GF-D8 (cell line): ENCODE measurements around the gene PRTFDC1.

Experiments used
- DNase-seq: peaks from one replicate; lab custom pipeline; 2025; lab: John Stamatoyannopoulos, UW

PRTFDC1 gene

DNA sequence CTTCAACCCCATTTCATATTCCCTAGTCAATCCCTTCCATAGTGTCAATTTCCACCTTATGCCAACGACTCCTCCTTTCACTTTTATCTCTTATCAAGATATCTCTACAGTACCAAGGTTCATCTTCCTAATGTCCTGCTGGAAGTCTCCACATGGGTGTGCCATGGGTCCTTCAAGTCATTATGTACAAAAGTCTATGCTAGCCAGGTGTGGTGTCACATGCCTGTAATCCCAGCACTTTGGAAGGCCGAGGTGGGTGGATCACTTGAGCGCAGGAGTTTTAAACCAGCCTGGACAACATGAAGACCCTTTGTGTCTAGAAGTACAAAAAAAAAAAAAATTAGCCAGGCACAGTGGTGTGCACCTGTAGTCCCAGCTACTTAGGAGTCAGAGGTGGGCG lies 47.6 kb downstream of the PRTFDC1 start:
- DNase-seq, result no peak

GRCh38 chr10:24902400-24902728 lies 50.0 kb downstream of the PRTFDC1 start:
- no peak for DNase-seq

DNA sequence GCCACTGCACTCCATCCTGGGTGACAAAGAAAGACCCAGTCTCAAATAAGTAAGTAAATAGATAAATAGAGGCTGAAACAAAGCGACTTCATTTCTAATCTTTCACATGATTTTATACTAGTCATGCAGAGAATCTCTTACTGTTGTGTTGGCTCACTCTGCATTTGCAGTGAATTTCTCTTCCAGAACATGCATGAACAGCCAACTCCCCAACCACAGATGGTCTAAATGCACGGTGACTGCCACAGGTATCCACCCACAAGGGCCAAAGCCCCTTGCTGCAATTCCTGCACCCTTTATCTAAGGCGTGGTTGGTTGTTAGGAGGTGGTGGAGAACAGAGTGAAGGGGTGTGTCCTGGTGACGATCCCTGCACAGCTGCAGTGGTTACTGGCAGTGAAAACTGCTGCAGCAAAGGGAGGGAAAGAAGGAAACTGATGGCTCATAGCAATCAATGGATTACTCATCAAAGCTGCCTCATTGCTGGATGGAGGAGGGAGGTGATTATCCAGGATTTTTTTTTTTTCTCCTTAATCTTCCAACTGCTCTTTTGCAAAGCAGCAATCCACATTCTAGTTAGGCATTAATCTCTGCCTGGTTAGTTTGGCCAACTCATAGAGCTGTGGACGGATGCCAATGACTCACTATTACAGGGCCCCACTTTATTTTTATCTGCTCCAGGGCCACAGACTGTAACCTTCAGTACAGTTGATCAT lies 50.6 kb downstream of the PRTFDC1 start:
- DNase-seq, result no peak

GRCh38 chr10:24900888-24901685 lies 51.3 kb downstream of the PRTFDC1 start:
- DNase-seq, result no peak

DNA sequence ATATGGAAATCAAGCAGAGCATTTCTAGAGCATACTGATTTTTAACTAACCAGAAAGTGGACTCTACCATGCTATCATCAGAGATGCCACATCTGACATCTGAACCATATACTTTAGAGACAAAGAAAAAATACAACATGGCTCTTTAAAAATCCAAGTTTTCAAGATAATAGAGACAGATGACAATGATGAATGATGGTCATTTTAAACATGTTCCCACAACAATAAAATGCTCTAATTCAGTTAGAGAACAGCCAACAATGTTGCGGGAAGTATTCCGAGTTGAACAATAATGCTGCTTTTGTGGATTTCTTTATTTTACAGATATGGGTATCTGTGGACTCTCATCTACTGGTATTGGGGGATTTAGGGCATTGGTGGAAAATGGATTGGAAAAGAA lies 52.8 kb downstream of the PRTFDC1 start:
- no peak for DNase-seq

DNA sequence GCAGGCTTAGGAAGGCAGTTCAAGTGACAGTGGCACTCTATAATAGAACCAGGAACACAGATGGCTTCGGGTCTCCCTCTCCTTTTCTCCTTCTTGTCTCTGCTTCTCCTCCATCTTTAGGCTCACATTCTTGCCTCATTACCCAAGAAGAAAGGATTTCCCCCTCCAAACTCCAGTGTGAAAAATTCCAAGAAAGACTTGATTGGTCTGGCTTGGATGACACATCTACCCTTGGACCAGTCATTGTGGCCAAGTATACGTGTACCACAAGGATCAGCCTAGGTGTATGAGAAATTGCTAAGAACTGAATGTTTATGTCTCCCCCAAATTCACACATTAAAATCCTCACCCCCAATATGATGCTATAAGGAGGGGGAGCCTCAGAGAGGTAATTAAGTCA lies 53.9 kb downstream of the PRTFDC1 start:
- no peak for DNase-seq

- no peak for DNase-seq
Measured at GRCh38 chr10:24897326-24897926, 55.0 kb downstream of the PRTFDC1 start.

- DNase-seq, result no peak
Measured at GRCh38 chr10:24894728-24895127, 57.7 kb downstream of the PRTFDC1 start.

GRCh38 chr10:24894309-24894708 lies 58.1 kb downstream of the PRTFDC1 start:
- no peak for DNase-seq

DNA sequence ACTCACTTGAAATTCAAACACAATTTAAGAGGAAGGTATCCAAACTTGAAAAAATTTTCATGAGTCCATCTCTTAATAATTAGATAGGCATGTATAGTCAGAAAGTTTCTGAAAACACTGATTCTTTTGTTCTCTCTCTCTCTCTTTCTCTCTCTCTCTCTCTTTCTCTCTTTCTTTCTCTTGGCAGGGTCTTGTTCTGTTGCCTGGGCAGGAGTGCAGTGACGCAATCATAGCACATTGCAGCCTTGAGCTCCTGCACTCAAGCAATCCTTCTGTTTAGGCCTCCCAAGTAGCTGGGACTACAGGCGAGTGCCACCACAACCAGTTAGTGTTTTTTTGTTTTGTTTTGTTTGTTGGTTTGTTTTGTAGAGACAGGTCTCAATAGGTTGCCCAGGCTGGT lies 59.3 kb downstream of the PRTFDC1 start:
- DNase-seq, result no peak

GRCh38 chr10:24891823-24892222 lies 60.6 kb downstream of the PRTFDC1 start:
- no peak for DNase-seq

DNA sequence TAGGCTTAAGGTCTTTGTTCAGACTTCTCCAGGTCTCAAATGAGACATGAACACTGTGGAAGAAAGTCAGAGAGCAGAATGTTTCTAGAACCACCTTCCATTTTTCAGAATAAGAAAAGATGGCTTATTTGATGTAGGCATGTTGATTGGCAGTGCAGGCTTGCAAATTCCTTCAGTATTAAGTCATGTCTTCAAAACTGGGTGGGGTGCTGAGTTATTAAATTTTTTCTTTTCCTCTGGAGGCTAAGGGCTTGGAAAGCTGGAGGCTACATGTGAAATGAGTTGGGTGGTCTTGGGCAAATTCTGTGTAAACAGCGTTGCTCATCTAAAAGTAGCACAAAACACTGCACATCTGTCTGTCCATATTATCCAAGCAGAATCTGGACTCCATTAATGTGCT lies 62.8 kb downstream of the PRTFDC1 start:
- no peak for DNase-seq

- DNase-seq, result no peak
Measured at GRCh38 chr10:24887855-24888231, 64.6 kb downstream of the PRTFDC1 start.

- no peak for DNase-seq
Measured at GRCh38 chr10:24886290-24886680, 66.1 kb downstream of the PRTFDC1 start.

DNA sequence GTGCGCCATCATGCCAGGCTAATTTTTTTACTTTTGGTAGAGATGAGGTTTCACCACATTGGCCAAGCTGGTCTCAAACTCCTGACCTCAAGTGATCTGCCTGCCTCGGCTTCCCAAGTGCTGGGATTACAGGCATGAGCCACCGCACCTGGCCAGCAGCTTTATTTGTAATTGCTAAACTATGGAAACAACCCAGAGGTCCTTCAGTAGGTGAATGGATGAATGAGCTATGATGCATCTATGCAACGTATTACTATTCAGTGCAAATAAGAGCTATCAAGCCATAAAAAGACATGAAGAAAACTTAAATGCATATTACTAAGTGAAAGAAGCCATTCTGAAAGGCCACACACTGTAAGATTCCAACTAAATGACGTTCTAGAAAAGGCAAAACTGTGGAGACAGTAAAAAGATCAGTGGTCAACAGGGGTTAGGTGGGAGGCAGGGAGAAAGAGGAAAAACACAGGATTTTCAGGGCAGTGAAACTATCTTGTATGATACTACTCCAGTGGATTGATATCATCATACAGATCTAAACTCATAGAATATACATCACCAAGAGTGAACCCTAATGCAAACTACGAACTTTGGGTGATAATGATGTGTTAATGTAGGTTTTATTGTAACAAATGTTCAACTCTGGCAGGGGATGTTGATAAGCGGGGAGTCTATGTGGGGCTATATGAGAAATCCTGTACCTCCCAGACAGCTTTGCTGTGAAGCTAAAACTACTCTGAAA lies 66.7 kb downstream of the PRTFDC1 start:
- DNase-seq, result no peak

- no peak for DNase-seq
Measured at GRCh38 chr10:24884793-24885192, 67.6 kb downstream of the PRTFDC1 start.

DNA sequence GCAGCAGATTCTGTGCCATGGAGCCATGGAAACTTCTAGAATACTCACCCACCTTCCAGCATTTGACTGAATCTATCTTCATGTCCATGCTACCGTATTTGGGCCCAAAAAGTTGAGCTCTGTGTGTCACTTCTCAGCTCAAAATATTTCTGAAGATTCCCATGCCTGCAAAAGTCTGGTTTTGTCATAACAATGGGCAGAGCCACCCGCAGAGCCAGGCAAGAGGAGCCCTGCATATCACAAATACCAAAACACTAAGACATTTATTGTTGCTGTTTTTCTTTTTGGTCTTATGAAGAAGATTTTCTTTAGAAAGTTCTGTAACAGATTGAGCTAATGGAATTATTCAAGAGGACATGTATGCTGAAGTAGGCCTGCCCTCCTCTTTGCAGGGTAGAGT lies 68.1 kb downstream of the PRTFDC1 start:
- DNase-seq, result no peak

- no peak for DNase-seq
Measured at GRCh38 chr10:24883176-24883575, 69.2 kb downstream of the PRTFDC1 start.

DNA sequence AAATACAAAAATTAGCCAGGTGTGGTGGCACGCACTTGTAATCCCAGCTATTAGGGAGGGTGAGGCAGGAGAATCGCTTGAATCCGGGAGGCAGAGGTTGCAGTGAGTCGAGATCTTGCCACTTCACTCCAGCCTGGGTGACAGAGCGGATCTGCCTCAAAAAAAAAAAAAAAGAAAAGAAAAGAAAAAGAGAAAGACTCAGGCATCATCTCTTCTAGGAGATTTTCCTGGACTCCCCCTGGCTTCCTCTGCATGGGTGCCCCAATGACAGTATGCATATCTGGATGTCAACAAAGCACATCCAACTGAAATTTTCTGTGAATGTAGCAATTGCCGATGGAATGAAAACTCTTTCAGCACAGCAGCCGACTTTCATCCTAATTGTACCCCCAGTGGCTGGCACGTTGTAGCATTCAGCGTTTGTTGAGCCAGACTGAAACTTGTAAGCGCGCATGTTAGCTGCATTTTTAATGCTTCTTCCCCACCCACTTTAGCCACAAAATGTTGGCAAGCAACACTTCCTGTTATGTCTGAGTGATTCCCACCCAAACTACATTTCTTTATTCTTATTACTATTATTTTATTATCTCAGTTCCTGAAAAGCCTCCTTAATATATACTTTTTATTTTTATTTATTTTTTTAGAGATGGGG lies 70.2 kb downstream of the PRTFDC1 start:
- no peak for DNase-seq

DNA sequence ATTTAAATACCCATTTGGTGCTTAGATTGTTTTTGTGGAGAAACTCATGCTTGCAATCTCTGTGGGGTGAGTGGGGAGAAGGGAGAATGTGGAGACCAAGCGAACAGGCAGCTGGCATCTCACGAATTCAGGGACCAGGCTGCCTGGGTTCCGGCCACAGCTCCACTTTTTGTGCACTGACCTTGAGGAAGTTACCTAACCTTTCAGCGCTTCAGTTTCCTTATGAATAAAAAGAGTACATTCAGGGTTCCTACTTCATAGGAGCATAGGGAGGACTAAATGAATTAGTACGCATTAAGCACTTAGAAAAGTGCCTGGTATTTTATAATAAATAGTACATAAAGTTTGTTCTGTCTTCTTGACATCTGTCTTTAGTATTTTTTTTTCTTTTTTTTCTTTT lies 72.5 kb downstream of the PRTFDC1 start:
- DNase-seq, result no peak

DNA sequence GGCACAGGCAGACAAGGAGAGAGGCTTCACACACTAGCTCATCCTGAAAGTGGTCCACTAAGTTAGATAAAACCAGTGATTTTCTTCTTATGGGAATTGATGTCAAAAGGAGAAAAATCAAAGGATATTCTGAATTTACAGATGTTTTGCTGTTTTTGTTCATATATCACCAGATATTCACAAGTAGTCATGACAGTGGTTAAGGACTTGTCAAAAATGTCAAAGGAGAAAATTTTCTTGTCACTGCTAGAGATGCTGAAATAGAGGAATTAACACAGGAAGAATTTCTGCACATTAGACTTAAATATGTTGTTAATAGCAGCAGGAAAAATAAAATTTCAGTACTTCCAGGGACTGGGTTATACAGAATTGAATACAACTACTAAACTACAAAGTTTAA lies 78.3 kb downstream of the PRTFDC1 start:
- DNase-seq, result no peak

DNA sequence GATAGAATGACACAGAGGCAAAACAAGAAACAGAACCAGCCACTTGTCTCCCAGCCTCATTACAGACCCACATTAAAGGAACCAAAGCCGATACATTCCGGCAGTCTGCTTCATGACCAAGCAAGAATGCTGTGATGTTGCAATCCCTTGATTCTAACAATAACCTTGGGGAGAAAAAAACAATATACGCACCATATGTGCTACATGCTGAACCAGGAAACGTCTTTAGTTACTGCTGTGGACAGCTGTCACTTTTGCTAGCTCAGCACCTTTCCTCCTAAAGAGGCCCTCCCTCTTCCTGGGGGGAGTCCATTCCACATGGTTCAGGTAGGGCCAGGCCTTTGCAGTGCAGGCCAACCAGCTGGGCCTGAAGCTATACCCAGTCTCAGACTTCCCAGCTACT lies 79.1 kb downstream of the PRTFDC1 start:
- no peak for DNase-seq
